ENCODE results near the gene HSD17B12.

Gene HSD17B12

GRCh38 chr11:43687120-43687791, 6.7 kb downstream of the HSD17B12 start:
- no peak for DNase-seq (ENCODE audit: low read depth)
- TF ChIP-seq, protein P1, sequence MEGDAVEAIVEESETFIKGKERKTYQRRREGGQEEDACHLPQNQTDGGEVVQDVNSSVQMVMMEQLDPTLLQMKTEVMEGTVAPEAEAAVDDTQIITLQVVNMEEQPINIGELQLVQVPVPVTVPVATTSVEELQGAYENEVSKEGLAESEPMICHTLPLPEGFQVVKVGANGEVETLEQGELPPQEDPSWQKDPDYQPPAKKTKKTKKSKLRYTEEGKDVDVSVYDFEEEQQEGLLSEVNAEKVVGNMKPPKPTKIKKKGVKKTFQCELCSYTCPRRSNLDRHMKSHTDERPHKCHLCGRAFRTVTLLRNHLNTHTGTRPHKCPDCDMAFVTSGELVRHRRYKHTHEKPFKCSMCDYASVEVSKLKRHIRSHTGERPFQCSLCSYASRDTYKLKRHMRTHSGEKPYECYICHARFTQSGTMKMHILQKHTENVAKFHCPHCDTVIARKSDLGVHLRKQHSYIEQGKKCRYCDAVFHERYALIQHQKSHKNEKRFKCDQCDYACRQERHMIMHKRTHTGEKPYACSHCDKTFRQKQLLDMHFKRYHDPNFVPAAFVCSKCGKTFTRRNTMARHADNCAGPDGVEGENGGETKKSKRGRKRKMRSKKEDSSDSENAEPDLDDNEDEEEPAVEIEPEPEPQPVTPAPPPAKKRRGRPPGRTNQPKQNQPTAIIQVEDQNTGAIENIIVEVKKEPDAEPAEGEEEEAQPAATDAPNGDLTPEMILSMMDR (IDR thresholded peaks at IDR 0.05; ENCODE audit: control insufficient read depth, extremely low read depth, insufficient read depth): no peak
- no peak overlapping the region for H3K4me3 ChIP-seq (ENCODE audit: low read depth, low read length)

DNA sequence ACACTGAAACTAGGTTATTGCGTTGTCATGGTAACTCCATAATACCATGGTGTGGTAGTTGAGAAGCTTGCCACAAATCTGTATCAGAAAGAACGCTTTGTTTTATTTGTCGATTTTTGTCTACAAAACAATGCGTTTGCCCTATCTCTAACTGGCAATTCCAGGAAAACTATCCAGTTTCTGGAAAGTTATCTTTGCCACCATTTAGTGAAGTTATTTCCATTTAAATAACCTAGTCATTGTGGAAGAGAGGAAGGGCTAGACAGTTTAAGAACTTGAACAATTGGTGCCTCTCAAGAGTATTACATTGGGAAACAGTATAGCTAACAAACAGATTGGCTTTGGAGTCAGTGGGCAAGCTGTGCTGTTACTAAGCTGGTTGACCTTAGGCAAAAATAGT, 7.9 kb downstream of the HSD17B12 start:
- no peak overlapping the region for H3K4me3 ChIP-seq (ENCODE audit: low read depth, low read length)
- TF ChIP-seq, protein P1 (IDR thresholded peaks at IDR 0.05; ENCODE audit: control insufficient read depth, extremely low read depth, insufficient read depth): no peak
- no peak for DNase-seq (ENCODE audit: low read depth)

DNA sequence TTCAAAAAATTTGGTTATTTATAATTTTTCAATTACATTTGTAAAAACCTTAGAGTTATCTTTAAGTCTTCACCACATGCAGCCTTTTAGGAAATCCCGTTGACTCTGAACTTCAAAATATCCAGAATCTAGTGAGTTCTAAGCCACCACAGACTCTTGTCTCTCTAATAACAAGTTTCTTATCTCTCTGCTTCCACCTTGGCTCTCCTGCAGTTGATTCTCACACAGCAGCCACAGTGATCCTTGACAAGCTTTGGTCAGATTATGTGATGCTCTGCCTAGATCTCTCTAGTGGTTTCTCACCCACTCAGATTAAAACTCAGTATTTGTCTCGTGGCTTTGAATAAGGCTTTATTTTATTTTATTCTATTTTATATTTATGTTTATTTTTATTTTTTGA, 8.6 kb downstream of the HSD17B12 start:
- TF ChIP-seq, protein P1 (IDR thresholded peaks at IDR 0.05; ENCODE audit: control insufficient read depth, extremely low read depth, insufficient read depth): no peak
- H3K4me3 ChIP-seq (ENCODE audit: low read depth, low read length): no peak overlapping the region
- DNase-seq (ENCODE audit: low read depth): no peak

DNA sequence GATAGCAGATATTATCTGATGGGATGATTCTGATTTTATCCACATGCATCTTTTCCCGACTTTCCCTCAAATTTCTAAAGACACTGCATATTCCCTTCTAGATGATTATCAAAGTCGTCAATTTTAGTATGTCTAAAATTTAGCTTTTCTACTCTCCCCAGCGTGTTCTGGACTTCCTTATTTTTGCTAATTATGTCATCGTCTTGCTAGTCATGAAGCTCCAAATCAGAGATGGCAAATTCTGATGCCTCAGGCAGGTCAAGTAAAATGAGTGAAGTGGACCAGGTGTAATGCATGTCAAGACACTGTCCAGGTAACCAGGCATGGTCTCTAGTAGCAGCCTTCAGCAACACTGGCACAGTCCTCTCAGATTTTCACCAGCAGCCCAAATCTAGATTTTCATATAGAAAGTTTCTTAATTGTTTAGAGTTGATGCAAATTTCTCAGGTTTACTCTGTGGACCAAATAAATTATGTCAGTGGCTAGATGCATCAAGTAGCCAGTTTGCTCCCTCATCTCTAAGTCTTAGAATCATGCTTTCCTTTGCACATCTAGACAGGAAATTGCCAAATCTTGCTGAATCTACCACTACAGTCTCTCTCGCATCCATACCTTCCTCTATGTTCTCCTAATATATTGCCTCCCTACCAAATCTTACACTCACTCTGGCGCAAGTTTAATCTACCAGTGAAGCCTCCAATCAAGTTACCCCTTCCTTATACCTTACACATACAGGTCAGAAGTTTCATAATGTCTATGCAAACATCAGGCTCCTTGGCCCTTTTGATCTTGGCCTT, 10.6 kb downstream of the HSD17B12 start:
- DNase-seq (ENCODE audit: low read depth): no peak
- TF ChIP-seq, protein P1 (IDR thresholded peaks at IDR 0.05; ENCODE audit: control insufficient read depth, extremely low read depth, insufficient read depth): no peak

GRCh38 chr11:43691806-43692205, 11.3 kb downstream of the HSD17B12 start:
- DNase-seq (ENCODE audit: low read depth): no peak
- TF ChIP-seq, protein P1 (IDR thresholded peaks at IDR 0.05; ENCODE audit: control insufficient read depth, extremely low read depth, insufficient read depth): no peak
- no peak overlapping the region for H3K4me3 ChIP-seq (ENCODE audit: low read depth, low read length)

More for the DNA sequence above, 10.6 kb downstream of the HSD17B12 start:
- H3K4me3 ChIP-seq (ENCODE audit: low read depth, low read length): no peak overlapping the region

GRCh38 chr11:43693069-43693468, 12.5 kb downstream of the HSD17B12 start:
- TF ChIP-seq, protein P1 (IDR thresholded peaks at IDR 0.05; ENCODE audit: control insufficient read depth, extremely low read depth, insufficient read depth): no peak
- no peak for DNase-seq (ENCODE audit: low read depth)
- no peak overlapping the region for H3K4me3 ChIP-seq (ENCODE audit: low read depth, low read length)

Data from LNCaP clone FGC (cell line).